Esophagus muscularis mucosa (tissue), 3 donors: ENCODE results near the gene IL34.

ENCODE experiments used
- POLR2A ChIP-seq: fragments of 450-650 bp; IDR thresholded peaks from one replicate; pipeline ENCODE4 v1.6.1; 2017; ENCODE audit warnings: antibody characterized with exemption, moderate library complexity, mild to moderate bottlenecking, low read depth
- POLR2AphosphoS5 ChIP-seq, 2 donors: sonication (generic); formaldehyde crosslinking; IDR thresholded peaks; one replicate each; pipeline ENCODE4 v1.6.1; 2017; ENCODE audit warnings: antibody characterized with exemption in 2 of 2
- TF ChIP-seq, protein P1 (sequence below), 3 experiments: fragments of 200-600 bp in 2 of 3; fragments of 450-650 bp in 1 of 3; sonication (generic) in 2 of 3; IDR thresholded peaks; one replicate each; pipeline ENCODE4 v1.5.1; 2017 to 2019; ENCODE audit warnings: antibody characterized with exemption in 3 of 3, mild to moderate bottlenecking in 2 of 3, moderate library complexity in 1 of 3

DNA sequence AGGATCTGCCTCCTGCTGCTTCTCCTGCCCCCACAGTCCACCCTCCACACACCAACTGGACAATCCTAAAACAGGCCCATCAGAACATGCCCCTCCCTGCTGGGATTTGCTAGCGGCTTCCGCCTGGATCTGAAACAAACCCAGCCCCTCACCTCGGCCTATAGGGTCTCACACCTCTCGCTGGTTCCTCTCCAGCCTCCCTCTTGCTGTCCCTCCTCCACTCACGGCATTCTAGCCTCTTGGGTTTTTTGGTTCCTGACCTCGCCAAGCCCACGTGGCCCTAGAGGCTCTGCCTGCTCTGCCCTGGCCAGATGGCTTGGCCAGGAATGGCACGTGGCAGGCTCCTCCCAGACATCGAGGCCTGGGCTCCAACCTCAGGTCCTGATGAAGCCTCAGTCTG is 55.2 kb downstream of the IL34 start:
- TF ChIP-seq, protein P1, sequence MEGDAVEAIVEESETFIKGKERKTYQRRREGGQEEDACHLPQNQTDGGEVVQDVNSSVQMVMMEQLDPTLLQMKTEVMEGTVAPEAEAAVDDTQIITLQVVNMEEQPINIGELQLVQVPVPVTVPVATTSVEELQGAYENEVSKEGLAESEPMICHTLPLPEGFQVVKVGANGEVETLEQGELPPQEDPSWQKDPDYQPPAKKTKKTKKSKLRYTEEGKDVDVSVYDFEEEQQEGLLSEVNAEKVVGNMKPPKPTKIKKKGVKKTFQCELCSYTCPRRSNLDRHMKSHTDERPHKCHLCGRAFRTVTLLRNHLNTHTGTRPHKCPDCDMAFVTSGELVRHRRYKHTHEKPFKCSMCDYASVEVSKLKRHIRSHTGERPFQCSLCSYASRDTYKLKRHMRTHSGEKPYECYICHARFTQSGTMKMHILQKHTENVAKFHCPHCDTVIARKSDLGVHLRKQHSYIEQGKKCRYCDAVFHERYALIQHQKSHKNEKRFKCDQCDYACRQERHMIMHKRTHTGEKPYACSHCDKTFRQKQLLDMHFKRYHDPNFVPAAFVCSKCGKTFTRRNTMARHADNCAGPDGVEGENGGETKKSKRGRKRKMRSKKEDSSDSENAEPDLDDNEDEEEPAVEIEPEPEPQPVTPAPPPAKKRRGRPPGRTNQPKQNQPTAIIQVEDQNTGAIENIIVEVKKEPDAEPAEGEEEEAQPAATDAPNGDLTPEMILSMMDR (IDR thresholded peaks at IDR 0.05): no peak
- TF ChIP-seq POLR2A: no peak
- no peak for TF ChIP-seq POLR2AphosphoS5 (IDR thresholded peaks at IDR 0.05)
